ENCODE results near the gene SIGLEC1.

SIGLEC1 gene

DNA sequence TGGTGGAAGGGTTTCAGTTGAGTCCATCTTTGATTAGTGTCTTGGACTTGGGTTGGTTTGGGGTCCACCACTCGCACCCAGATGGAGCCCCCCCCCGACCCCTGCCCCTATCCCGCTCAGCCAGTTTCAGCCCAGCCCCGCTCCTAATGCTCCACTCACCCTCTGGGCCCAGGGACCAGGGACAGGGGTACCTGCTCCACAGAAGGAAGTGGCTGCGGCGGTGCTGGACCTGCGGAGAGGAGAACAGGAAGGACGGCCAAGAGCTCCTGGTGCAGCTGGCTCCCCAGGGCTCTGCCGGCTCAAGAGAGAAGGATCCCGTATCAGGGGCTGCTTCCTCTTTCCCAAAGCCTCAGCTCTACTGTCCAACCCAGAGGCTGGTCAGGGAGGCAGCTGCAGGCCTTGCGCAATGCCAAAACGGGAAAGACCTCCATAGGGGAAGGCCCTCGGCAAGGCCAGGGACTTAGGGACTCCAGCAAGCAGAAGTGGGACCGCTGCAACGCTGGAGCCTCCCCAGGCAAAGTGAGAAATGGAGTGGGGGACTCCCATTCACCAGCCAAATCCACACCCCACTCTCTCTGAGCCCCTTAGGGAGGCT lies at the start of gene SIGLEC1:
TSS of gene SIGLEC1 (minus strand) at position 322 of the 595 bp plus-strand sequence. CDS start 5,472 bp downstream, outside the sequence.
- DNase-seq = no peak

DNA sequence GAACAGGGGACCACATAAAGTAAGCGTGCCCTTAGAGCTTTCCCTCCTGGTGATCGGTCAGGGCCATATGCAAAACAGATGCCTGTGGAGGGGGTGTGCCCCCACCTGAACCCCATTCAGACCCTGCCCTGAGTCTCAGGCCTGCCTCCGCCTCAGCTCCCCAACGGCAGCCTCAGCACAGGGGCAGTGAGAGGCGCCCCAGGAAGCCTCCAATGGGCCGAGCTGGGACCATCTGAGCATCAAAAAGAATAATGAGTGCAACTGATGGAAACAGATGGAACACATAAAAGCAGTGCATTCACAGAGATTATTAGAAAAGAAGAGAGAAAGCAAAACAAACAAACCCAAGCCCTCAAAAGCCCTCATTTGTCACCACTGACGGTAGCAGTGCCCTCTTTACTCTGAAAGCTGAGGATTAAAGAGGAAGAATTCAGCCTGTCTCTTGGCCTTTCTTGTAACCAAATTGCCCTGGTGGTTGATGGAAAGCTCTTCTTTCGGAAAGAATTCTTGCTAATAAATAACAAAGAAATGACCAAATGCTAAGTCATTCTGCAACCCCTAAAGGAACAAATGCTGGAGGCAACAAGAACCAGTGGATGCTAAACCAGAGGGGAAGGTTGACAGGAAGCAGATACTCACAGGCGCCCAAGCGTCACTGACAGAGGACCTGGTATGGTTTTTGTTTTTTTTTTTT lies 48.4 kb upstream of the SIGLEC1 start:
- DNase-seq = no peak

DNA sequence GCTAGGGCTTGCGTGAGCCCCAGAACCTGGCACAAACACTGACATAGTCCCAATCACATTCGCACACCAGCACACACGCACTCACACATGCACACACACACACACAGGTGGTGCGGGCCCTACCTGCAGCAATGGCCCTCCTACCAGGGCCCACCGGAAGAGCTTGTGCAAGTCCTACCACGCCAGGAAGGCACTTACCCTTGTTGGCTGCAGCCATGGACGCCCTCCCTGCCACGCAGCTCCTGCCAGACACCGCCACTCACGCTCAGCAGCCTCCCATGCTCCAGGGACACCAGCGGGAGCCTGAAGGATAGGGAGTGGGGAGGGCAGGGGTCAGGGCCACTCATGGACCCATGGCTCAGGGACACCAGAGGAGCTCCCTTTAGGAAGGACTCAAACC lies 47.5 kb upstream of the SIGLEC1 start:
- DNase-seq = no peak

DNA sequence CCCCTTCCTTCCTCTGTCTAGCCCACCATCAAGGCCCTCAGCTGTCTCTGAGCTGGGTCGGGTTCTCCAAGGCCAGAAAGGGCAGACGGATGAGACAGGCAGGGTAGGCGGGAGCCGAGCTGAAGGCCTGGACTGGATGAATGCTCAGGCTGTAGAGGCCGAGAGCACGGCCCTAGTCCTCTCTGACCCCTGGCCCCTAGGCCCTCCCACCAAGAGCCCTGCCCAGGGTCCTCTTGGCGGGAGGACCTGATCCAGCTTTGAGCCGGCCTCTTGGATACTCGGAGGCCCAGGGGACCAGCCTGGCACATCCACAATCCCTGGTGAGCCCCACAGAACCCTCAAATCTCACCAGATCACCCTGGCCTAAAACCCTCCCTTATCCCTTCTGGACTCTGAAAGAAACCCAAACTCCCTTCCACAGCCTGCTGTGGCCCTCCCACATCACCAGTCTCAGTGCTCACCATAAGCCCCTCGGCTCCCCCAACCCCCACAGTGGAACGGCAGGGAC lies 47.0 kb upstream of the SIGLEC1 start:
- DNase-seq = no peak

DNA sequence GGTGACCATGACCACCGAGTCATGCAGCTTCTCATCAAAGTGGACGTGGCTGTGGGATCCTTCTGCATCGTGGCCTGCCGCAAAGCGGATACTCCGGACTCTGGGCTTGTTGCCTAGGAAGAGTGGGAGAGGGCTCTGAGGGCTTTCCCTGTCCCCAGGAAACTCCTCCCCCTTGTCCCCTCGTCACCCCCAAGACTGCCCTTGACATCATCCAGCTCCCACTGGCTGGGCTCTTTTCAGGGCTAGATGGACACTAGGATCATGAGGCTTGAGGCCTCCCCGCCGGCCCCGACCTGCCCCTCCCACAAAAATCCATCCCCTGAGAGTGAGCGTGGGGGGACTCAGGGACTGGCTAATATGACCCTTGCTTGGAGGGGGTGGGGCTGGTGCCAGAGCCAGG lies 46.2 kb upstream of the SIGLEC1 start:
- DNase-seq = no peak

DNA sequence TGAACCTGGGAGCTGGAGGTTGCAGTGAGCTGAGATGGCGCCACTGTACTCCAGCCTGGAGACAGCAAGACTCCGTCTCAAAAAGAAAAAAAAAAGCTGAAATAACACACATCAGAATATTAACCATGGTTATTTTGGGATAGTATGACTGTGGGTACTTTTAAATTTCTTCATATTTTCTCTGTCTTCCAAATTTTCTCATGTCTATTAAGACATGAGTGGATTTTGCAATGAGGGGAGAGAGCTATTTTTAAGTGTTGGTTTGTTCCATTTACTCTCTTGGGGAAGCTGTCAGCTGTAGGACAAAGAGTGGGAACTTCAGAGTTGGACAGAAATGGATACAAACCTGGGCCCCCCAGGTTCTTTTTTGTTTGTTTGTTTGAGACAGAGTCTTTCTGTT lies 44.9 kb upstream of the SIGLEC1 start:
- no peak for DNase-seq

DNA sequence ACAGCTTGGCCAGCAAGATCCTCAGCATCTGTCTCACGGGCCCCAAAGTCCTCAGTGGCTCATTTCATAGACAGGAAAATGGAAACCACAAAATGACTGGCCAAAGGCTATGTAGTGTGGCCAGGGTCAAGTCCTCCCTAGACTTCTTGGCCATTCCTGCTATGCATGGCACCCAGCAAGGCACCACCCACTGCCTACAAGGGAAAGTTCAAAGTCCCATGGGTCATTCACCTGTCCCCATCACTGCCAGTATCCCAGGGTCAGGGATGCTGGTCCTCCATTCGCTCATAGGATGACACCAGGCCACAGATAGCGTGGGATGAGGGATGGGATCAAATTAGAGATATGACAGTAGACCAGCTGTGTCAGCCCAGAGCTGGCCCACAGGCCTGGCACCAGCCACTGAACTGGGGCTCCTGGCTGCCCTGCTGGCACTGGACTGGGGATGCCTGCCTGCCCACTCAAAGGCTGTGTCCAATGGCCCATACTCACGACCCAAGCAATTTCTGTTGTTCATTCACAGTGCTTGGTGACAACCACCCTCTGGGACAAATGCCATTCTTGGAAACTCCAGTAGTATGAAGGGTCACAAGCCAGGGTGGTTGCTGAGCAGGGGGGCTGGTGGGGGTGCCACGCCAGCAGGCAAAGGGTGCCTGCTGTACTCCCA lies 43.5 kb upstream of the SIGLEC1 start:
- no peak for DNase-seq

DNA sequence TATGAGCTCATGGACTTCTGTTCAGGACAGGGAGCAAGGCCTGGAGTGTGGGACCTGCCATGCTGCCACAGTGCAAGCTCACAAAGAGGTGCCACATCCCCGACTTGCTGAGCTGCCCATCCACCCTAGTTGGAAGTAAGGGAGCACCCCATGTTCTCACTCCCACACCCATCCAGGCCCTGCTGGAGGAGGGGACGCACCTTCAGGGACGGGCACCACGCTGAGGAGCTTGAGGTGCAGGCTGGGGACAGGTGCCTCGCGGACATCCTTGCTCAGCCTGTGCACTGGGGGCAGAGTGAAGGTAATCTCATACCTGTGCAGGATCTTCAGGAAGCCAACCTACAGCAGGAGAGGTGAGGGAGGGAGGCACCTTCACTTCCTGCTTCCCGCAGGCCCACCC lies 42.9 kb upstream of the SIGLEC1 start:
- no peak for DNase-seq

DNA sequence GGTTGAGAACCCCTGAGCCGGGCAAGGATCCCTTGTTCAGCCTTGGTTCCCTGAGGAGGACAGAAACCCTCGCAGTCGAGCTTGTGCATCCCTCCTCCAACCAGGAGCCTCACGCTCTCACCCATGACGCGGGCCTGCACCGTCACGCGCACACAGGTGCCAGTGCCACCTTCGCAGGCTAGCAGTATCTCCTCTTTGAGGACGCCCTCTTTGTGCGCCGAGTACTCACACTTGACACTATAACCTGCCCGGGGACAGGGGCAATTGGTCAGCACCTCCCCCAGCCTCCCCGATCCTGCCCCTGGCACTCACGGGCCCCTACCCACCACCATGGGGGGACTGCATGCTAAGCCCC lies 41.9 kb upstream of the SIGLEC1 start:
- DNase-seq = no peak

DNA sequence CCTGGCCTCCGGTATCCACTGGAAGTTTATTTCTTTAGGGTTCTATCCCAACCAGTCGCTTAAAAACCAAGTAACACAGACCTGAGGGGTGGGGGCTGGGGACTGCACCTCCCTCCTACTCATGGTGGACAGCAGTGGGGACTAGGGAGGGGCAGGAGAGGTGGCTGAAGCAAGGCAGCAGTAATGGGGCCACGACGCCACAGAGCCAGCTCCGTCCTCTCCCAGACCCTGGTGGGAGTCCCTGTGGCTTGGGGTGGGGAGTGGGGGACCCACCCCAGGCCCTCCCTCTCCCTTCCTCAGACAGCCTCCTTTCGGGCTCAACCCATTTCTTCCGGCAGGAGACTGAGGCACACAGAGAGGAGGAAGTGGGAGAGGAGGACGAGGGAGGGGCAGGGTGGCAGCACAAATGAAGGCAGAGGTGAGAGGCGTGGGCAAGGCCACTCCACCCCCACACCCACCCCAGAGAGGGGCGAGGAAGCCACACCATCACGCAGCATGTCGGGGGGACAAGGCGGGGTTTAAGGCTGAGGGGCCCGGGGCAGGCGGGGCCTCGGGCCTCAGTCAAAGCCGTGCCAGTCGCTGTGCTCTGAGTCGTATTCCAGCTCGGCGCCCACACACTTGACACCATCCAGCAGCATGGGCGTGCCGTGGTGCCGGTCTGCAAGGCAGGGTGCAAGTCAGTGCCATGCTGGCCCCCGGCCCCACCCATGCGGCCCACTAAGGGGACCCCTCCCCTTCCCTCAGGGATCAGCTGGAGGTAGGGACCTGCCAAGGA lies 41.3 kb upstream of the SIGLEC1 start:
- DNase-seq = no peak

DNA sequence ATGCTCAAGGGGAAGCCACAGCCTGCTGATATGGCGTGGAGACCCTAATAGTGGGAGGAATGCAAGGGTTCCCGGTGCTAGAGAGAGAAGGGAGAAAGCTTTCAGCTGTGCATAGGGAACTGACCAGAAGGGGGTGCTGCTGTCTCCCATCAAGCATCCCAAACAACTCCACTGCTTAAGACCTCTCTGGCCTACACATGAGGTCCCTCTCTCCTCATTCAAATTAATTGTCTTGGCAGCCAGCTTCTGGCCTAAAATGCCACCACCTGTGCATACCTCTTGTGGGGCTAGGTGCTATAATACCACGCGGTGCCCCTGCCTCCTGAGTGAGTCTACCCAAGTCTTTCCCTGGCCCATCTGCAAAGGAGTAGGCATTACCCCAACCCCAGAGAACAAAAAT lies 40.7 kb upstream of the SIGLEC1 start:
- DNase-seq = peak; percentile 44

DNA sequence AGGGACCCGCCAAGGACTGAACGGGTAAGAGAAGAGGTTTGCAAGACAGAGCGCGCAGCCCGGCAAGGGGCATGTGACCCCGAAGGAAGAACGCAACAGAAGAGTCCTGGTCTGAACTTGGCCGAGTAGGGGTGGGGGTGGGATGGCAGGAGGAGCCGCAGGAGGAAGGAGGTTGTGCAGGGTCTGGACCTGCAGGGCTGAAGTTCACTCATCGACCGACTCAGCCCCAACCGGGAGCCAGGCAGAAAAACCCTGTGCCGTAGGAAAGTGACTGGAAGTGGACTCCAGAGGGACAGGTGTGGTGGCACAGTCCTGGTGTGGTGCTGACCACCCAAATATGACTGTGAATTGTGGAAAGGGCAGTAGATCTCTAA lies 40.0 kb upstream of the SIGLEC1 start:
- DNase-seq = no peak

DNA sequence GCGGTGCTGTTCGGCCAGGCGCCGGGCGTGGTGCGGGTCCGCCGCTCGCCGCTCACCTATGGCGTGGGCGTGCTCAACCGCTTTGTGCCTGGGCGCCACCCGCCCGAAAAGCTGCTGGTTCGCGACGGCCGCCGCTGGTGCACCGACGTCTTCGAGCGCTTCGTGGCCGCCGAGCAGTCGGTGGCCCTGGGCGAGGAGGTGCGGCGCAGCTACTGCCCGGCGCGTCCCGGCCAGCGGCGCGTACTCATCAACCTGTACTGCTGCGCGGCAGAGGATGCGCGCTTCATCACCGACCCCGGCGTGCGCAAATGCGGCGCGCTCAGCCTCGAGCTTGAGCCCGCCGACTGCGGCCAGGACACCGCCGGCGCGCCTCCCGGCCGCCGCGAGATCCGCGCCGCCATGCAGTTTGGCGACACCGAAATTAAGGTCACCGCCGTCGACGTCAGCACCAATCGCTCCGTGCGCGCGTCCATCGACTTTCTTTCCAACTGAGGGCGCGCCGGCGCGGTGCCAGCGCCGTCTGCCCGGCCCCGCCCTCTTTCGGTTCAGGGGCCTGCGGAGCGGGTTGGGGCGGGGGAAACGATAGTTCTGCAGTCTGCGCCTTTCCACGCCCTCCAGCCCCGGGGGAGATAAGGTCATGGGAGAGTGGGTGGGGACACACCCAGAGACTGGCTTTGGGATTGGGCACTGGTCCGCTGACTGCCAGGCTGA lies 39.4 kb upstream of the SIGLEC1 start:
- DNase-seq = no peak

DNA sequence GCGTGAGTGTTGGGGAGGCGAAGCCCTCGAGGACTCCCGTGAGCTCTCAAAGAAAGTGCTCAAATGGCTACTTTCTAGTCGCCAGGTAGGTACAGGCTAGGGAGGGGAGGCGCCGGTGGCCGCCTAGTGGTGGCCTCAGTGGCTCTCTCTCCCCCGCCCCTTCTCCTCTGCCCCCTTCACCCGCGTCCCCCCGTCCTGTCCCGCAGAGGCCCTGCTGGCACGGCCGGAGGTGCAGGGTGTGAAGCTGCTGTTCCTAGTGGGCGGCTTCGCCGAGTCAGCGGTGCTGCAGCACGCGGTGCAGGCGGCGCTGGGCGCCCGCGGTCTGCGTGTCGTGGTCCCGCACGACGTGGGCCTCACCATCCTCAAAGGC lies 38.9 kb upstream of the SIGLEC1 start:
- DNase-seq = no peak

DNA sequence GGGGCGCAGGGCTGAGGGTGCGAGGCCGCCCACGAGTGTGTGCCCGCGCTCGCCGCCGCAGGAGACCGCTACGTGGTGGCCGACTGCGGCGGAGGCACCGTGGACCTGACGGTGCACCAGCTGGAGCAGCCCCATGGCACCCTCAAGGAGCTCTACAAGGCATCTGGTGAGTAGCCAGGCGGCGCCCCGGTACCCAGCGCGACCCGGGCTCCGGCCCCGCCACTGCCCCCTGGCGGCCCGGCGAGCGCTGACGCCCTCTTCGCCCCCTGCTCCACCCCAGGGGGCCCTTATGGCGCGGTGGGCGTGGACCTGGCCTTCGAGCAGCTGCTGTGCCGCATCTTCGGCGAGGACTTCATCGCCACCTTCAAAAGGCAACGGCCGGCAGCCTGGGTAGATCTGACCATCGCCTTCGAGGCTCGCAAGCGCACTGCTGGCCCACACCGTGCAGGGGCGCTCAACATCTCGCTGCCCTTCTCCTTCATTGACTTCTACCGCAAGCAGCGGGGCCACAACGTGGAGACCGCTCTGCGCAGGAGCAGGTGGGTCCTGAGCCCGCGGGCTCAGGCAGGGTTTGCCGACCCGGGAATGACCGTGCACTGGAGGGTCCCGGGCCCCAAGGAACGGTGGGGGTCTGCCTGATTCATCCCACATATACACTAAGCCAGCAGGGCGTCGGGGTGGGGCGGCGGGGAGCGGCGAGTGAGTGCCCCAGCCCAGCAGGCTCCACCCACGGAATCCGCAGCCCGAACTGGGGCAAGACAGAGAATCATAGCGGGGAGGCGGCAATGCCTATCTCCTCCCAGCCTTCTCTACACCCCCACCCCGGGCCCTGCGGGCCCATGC lies 37.5 kb upstream of the SIGLEC1 start:
- peak; percentile 14 for DNase-seq

DNA sequence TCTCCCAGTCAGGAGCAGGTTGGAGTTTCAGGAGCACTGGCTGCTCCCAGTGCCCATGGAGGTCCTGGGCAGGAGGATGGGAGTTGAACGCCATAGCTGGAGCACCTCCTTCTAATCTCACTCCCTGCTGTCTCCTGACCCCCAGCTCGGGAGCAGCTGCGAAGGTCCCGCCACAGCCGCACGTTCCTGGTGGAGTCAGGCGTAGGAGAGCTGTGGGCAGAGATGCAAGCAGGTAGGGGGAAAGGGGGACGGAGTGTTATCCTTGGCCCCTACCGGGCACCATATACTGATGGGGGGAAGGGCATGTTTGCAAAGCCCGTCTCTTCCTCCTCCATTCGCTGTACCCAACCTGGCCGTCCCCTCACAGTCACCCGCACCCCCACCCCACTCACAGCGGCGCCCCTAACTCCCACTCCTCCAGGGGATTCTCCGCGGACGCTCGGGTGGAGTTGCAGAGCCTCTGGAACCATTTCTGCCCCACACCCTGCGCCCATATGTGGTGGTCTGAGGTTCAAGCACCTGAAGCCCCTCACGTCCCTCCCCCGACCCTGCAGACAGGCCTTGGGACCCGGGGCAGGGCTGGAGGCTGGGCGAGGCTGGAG lies 36.8 kb upstream of the SIGLEC1 start:
- no peak for DNase-seq

DNA sequence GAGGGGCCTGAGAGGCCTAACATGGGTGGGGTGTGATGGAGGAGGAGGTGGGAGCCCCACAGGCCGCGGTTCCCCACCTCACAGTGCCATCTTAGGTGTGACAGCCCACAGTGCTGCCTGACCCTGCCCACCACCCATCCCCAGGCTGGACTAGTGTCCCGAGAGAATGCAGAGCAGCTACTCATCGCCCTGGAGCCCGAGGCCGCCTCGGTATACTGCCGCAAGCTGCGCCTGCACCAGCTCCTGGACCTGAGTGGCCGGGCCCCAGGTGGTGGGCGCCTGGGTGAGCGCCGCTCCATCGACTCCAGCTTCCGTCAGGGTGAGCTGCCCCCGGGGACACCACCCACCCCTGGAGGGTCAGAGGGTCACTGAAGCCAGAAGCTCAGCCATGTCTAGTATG lies 35.7 kb upstream of the SIGLEC1 start:
- DNase-seq = no peak

DNA sequence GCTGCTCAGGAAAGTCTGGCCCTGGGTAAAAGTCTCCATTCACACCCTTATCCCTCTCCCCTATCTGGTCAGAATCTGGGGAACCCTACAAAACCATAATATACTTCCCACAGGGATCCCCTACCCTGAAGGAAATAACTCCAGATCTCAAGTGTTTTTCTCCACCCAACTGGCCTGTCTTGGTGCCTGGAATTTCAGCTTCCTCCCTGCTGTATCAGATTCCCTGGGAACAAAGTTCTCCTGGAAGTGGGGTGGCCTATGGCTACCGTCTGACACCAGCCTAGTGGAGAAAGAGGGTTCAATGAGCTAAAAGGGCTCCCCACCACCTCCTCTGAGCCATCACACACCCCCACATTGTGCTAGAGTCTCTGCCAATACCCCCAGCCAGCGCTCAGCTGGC lies 35.1 kb upstream of the SIGLEC1 start:
- DNase-seq = no peak

DNA sequence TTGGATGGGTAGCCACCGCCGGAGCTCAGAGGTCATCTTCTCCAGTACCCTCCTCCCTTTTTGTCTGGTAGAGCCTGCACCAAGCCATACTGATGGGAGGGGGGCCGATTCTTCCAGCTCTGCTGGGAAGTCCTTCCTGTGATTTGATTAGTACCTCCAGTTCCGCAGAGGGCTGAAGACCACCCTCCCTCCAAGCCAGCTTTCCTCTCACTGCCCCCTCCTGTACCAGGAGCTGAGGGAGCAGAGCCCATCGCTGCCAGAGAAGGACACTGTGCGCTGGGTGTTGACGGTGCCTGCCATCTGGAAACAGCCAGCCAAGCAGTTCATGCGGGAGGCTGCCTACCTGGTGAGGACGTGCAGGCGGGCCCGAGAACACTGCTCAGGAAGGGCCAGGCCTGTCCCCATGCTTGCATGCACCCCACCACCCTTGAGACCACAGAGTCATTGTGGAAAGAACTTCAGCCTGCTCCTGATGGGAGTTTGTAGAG lies 33.3 kb upstream of the SIGLEC1 start:
- no peak for DNase-seq

DNA sequence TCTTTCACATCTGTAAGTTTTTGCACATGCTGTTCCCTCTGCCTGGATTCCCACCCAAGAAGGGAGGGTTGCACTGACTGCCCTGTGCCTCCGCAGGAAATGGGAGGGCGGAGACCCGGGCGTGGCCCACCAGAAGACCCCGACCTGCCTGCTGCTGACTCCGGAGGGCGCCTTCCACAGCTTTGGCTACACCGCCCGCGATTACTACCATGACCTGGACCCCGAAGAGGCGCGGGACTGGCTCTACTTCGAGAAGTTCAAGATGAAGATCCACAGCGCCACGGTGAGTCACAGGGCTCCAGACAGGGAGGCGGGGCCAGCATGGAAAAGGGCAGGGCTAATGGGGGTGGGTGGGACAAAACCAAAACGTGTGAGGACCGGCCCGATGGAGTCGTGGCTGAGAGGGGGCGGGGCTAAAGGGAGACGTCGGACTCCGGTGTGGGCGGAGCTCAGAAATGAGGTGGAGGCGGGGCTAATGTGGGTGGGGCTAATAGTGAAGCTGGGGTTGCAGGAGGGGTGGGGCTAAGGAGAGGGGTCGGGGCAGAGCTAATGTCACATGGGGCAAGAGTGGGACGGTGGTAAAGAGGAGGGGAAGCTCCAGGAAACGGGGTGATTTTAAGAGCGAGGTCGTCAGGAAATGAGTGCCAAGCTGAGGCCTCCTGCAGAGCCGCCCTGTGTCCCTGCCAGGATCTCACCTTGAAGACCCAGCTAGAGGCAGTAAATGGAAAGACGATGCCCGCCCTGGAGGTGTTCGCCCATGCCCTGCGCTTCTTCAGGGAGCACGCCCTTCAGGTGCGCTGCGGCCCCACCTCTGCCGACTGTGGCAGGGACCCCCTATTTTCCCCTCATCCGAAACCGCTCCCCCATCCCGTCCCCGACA lies 32.6 kb upstream of the SIGLEC1 start:
- no peak for DNase-seq
